DND-41 (cell line): ENCODE measurements around the gene FAM229A.

Experiments used
- ATAC-seq: fragments of 200-7000 bp; cut with Tn5 transposase; 3 replicates; pipeline ENCODE4 v1.9.1; 2021; ENCODE audit warnings: low read depth; ENCODE audit not compliant: insufficient read depth
- DNase-seq: peaks from one replicate; pipeline ENCODE4 v3.0.0-alpha.2; 2020
- H2AFZ ChIP-seq: 2 replicates; pipeline ENCODE4 v1.6.0; 2012; ENCODE audit warnings: low read depth, low read length
- H3K27ac ChIP-seq: 2 replicates; pipeline ENCODE4 v1.5.1; 2012; ENCODE audit warnings: low read length, inconsistent platforms
- H3K27me3 ChIP-seq: fragments of 200-600 bp; sonication (generic); 2 replicates; pipeline ENCODE4 v1.6.0; 2012; ENCODE audit warnings: low read length, mild to moderate bottlenecking, inconsistent platforms; ENCODE audit not compliant: insufficient read depth, poor library complexity
- H3K36me3 ChIP-seq: 2 replicates; pipeline ENCODE4 v1.5.1; 2012; ENCODE audit warnings: low read length, inconsistent platforms; ENCODE audit not compliant: insufficient read depth
- H3K4me1 ChIP-seq: 2 replicates; pipeline ENCODE4 v1.5.1; 2012; ENCODE audit warnings: mild to moderate bottlenecking, low read length; ENCODE audit not compliant: insufficient read depth
- H3K4me2 ChIP-seq: 2 replicates; pipeline ENCODE4 v1.6.0; 2012; ENCODE audit warnings: mild to moderate bottlenecking, moderate library complexity, low read length, inconsistent platforms; ENCODE audit not compliant: insufficient read depth
- H3K4me3 ChIP-seq, 2 experiments: fragments of 200-600 bp in 1 of 2; shearing (Covaris generic) in 1 of 2; 2 replicates each; pipeline ENCODE4 v1.5.1; 2012 to 2016; ENCODE audit warnings: inconsistent platforms in 2 of 2, low read length in 2 of 2, mild to moderate bottlenecking in 2 of 2, low read depth in 1 of 2, moderate library complexity in 1 of 2
- H3K79me2 ChIP-seq: 2 replicates; pipeline ENCODE4 v1.6.0; 2012; ENCODE audit warnings: low read length, inconsistent platforms; ENCODE audit not compliant: insufficient read depth
- H3K9ac ChIP-seq: 2 replicates; pipeline ENCODE4 v1.6.0; 2012; ENCODE audit warnings: low read depth, mild to moderate bottlenecking, inconsistent platforms, low read length, moderate library complexity
- H3K9me3 ChIP-seq: 2 replicates; pipeline ENCODE4 v1.5.1; 2012; ENCODE audit warnings: low read length, moderate library complexity, mild to moderate bottlenecking, inconsistent platforms; ENCODE audit not compliant: insufficient read depth, severe bottlenecking
- H4K20me1 ChIP-seq: 2 replicates; pipeline ENCODE4 v1.6.0; 2012; ENCODE audit warnings: low read length; ENCODE audit not compliant: insufficient read depth
- EZH2 ChIP-seq: IDR thresholded peaks from 3 replicates; pipeline ENCODE4 v1.6.1; 2012; ENCODE audit warnings: borderline replicate concordance, low read depth, mild to moderate bottlenecking, moderate library complexity, low read length, inconsistent platforms; ENCODE audit not compliant: severe bottlenecking
- TF ChIP-seq, protein P1 (sequence below): IDR thresholded peaks from 2 replicates; pipeline ENCODE4 v1.5.1; 2012; ENCODE audit warnings: borderline replicate concordance, low read length, moderate library complexity, mild to moderate bottlenecking; ENCODE audit not compliant: poor library complexity, severe bottlenecking; ENCODE audit errors: extremely low read depth

FAM229A gene

DNA sequence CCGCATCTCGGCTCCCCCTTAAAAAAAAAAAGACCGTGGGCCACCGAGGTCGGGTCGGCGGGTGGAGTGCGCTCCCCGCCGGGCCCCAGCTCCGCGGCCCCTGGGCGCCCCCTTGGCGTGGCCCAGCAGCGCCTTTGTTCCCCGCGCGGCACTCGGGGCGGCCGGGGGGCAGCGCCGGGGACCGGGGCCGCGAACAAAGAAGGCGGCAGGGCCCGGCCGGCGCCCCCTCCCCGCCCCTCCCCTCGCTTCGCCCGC, 26.8 kb downstream of the FAM229A start:
- Histone ChIP-seq H3K4me2 (peak overlapping the region; percentile 94), H3K27ac (peak overlapping the region; percentile 81), H3K27me3 (no peaks in the 10 kb centered on the region), H2AFZ (no peak overlapping the region), H3K79me2 (peaks cover 42% of the 10 kb centered on the region), H3K4me3 (peak overlapping the region; percentile 75 to 88), H3K36me3 (peaks cover 46% of the 10 kb centered on the region), H3K4me1 (peaks cover 39% of the 10 kb centered on the region), H3K9me3 (no peaks in the 10 kb centered on the region), H4K20me1 (peaks cover 53% of the 10 kb centered on the region), H3K9ac (peak overlapping the region; percentile 83)
- DNase-seq (no peak), ATAC-seq (peak; percentile 12; the same call in 2 of the 3 replicates)
- TF ChIP-seq, protein P1, sequence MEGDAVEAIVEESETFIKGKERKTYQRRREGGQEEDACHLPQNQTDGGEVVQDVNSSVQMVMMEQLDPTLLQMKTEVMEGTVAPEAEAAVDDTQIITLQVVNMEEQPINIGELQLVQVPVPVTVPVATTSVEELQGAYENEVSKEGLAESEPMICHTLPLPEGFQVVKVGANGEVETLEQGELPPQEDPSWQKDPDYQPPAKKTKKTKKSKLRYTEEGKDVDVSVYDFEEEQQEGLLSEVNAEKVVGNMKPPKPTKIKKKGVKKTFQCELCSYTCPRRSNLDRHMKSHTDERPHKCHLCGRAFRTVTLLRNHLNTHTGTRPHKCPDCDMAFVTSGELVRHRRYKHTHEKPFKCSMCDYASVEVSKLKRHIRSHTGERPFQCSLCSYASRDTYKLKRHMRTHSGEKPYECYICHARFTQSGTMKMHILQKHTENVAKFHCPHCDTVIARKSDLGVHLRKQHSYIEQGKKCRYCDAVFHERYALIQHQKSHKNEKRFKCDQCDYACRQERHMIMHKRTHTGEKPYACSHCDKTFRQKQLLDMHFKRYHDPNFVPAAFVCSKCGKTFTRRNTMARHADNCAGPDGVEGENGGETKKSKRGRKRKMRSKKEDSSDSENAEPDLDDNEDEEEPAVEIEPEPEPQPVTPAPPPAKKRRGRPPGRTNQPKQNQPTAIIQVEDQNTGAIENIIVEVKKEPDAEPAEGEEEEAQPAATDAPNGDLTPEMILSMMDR: no peak
- TF ChIP-seq EZH2: no peak

DNA sequence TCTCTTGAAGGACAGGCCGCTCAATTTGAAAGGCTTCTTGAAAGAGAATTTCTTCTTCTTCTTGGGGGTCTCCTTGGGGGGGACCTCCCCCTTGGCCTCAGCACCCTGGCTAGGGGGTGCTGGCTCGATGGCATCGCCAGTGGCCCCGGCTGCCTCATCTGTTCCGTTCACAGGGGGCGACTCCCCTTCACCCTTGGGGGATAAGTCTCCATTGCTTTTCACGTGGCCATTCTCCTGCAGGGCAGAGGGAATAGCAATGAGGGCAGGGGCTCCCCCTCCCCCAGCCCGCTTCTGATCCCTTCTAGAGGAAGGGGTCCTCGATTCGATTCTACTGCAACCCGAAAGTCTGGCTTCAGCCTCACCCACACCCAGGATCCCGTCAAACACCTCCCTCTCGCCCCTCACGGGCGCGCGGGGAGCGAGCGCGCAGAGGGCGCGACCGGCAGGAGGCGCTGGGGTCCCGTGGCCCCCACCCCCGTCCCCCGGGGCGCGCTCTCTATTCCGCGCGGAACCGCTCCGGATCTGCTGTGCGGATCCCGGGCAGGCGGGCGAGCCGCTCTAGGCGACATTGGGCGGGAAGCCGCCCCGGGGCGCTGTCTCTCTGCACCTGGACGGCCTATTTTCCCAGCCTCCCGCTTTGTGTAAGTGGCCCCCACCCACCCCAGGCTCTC, 27.3 kb downstream of the FAM229A start:
- Histone ChIP-seq H3K9me3 (no peaks in the 10 kb centered on the region), H3K27ac (peak overlapping the region; percentile 81), H4K20me1 (peaks cover 57% of the 10 kb centered on the region), H3K4me3 (peak overlapping the region; percentile 75 to 88), H3K9ac (peak overlapping the region; percentile 83), H3K36me3 (peaks cover 51% of the 10 kb centered on the region), H3K79me2 (peaks cover 46% of the 10 kb centered on the region), H3K27me3 (no peaks in the 10 kb centered on the region), H3K4me2 (peak overlapping the region; percentile 94), H2AFZ (peak overlapping the region; percentile 34; the same call in 1 of the 2 replicates), H3K4me1 (peaks cover 39% of the 10 kb centered on the region)
- TF ChIP-seq, protein P1: peak; percentile 87
- no peak for TF ChIP-seq EZH2
- peak; percentile 76 for DNase-seq
- peak; percentile 61 for ATAC-seq

DNA sequence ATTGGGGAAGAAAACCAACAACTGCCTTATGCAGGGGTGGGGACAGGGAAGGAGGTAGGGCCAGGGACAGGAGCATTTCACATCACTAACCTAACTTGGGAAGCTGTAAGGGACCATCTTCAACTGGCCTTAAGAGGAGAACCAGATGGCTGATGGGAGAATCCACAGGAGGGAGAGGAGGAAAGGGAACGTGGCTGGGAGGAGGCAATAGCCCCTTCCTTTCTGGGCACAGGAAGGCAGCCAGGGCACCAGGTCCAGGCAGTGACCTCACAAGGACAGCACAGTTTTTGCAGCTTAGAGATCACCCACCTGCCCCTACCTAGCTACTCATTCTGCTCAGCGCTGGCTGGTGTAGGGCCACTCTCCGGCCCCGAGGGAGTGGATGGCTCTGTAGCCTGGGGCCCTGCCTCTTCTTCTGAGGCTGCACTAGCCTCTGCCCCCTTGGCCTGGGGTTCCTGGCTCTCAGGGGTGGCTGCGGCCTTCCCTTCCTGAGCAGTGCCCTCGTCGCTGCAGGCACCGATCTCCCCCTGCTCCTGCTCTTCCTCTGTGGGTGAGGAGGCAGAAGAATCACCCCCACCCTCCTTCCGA, 27.9 kb downstream of the FAM229A start:
- H3K4me1 ChIP-seq: peaks cover 39% of the 10 kb centered on the region
- no peaks in the 10 kb centered on the region for H3K27me3 ChIP-seq
- H3K36me3 ChIP-seq: peaks cover 57% of the 10 kb centered on the region
- ATAC-seq: peak; percentile 6; the same call in 1 of the 3 replicates
- peaks cover 46% of the 10 kb centered on the region for H3K79me2 ChIP-seq
- no peak overlapping the region for H2AFZ ChIP-seq
- H3K4me2 ChIP-seq: peak overlapping the region; percentile 94
- TF ChIP-seq, protein P1: no peak
- no peak for TF ChIP-seq EZH2
- peak; percentile 44 for DNase-seq
- H3K9me3 ChIP-seq: no peaks in the 10 kb centered on the region
- peak overlapping the region; percentile 81 for H3K27ac ChIP-seq
- peaks cover 64% of the 10 kb centered on the region for H4K20me1 ChIP-seq
- peak overlapping the region; percentile 83 for H3K9ac ChIP-seq
- peak overlapping the region; percentile 75 to 88 for H3K4me3 ChIP-seq
